NCI-H460 (cell line): ENCODE measurements around the gene ST6GALNAC2. TPM values are rescaled to one million over a fixed set of nuclear protein-coding genes. Genes with fewer than 3 reads are reported as not detected.
"Not testable (repeated sequence)": the region's sequence is repeated elsewhere in the genome, so short reads cannot be mapped to it uniquely, and the experiment has no call there.

Experiments
- DNase-seq: peaks from one replicate; pipeline ENCODE4 v3.0.0-alpha.2; 2016; ENCODE audit warnings: low read depth; ENCODE audit errors: extremely low read depth
- total RNA-seq: library from RNA; depleted of rRNA; stranded (reverse); fragments of >200 nt; shearing (Covaris generic); gene quantifications from 2 replicates; pipeline ENCODE4 v1.2.3, GENCODE V29; 2014

Gene ST6GALNAC2
- total RNA-seq, 1 experiment from 2014 or later: 1.4 TPM

GRCh38 chr17:76572201-76572910 lies 13.3 kb downstream of the ST6GALNAC2 start:
- no peak for DNase-seq

GRCh38 chr17:76570877-76571471 lies 14.7 kb downstream of the ST6GALNAC2 start:
- no peak for DNase-seq

GRCh38 chr17:76570457-76570856 lies 15.2 kb downstream of the ST6GALNAC2 start:
- no peak for DNase-seq

GRCh38 chr17:76569607-76570279 lies 15.9 kb downstream of the ST6GALNAC2 start:
- no peak for DNase-seq

GRCh38 chr17:76568811-76569221 lies 16.8 kb downstream of the ST6GALNAC2 start:
- DNase-seq: no peak

GRCh38 chr17:76567634-76568432 lies 17.8 kb downstream of the ST6GALNAC2 start:
- no peak for DNase-seq

- DNase-seq: no peak
Measured at GRCh38 chr17:76566988-76567431, 18.6 kb downstream of the ST6GALNAC2 start.

GRCh38 chr17:76566613-76566943 lies 19.1 kb downstream of the ST6GALNAC2 start:
- DNase-seq: no peak

- no peak for DNase-seq
Measured at GRCh38 chr17:76565728-76566612, 19.7 kb downstream of the ST6GALNAC2 start.

- DNase-seq: not testable (repeated sequence)
Measured at GRCh38 chr17:76564991-76565727, 20.5 kb downstream of the ST6GALNAC2 start.

- DNase-seq: not testable (repeated sequence)
Measured at GRCh38 chr17:76563359-76563758, 22.3 kb downstream of the ST6GALNAC2 start.

- no peak for DNase-seq
Measured at GRCh38 chr17:76562734-76563148, 22.9 kb downstream of the ST6GALNAC2 start.

GRCh38 chr17:76561799-76562268 lies 23.8 kb downstream of the ST6GALNAC2 start:
- DNase-seq: no peak

GRCh38 chr17:76561332-76561731 lies 24.3 kb downstream of the ST6GALNAC2 start:
- DNase-seq: no peak

- no peak for DNase-seq
Measured at GRCh38 chr17:76560877-76561221, 24.8 kb downstream of the ST6GALNAC2 start.

GRCh38 chr17:76560036-76560876 lies 25.4 kb downstream of the ST6GALNAC2 start:
- no peak for DNase-seq

GRCh38 chr17:76559460-76559859 lies 26.2 kb downstream of the ST6GALNAC2 start:
- DNase-seq: not testable (repeated sequence)
